Stimulated activated CD8-positive, alpha-beta memory T cell treated with anti-CD3 and anti-CD28 coated beads, Interleukin-15, amount 100 ng/mL, for 4 hours (primary cell): Measurements from ENCODE around the gene UBIAD1.
A peak's percentile ranks its signal among the peaks of the same experiment; 100 is the strongest.
"Not testable (repeated sequence)": the region's sequence is repeated elsewhere in the genome, so short reads cannot be mapped to it uniquely, and the experiment has no call there.

Experiments
- DNase-seq, 2 donors: peaks; one replicate each; pipeline ENCODE4 v3.0.0-alpha.2; 2020; ENCODE audit warnings: low read depth in 2 of 2

Gene UBIAD1

GRCh38 chr1:11272832-11273594 is at the start of gene UBIAD1:
TSS of gene UBIAD1 (plus strand) at chr1:11273198. CDS start at chr1:11273532, 334 bp downstream.
- peak; percentile 68 to 69 for DNase-seq

GRCh38 chr1:11227106-11228077 is 45.6 kb upstream of the UBIAD1 start:
- no peak for DNase-seq

GRCh38 chr1:11229203-11229602 is 43.8 kb upstream of the UBIAD1 start:
- no peak for DNase-seq

GRCh38 chr1:11233208-11233607 is 39.8 kb upstream of the UBIAD1 start:
- DNase-seq: no peak

GRCh38 chr1:11237356-11237755 is 35.6 kb upstream of the UBIAD1 start:
- no peak for DNase-seq

- no peak for DNase-seq
Measured at GRCh38 chr1:11238311-11238710, 34.7 kb upstream of the UBIAD1 start.

- DNase-seq: no peak
Measured at GRCh38 chr1:11245248-11245647, 27.8 kb upstream of the UBIAD1 start.

GRCh38 chr1:11245904-11246719 is 26.9 kb upstream of the UBIAD1 start:
- DNase-seq: no peak

GRCh38 chr1:11248169-11248568 is 24.8 kb upstream of the UBIAD1 start:
- DNase-seq: no peak

- DNase-seq: no peak
Measured at GRCh38 chr1:11252538-11252937, 20.5 kb upstream of the UBIAD1 start.

GRCh38 chr1:11253226-11253625 is 19.8 kb upstream of the UBIAD1 start:
- DNase-seq: no peak

- no peak for DNase-seq
Measured at GRCh38 chr1:11256299-11256698, 16.7 kb upstream of the UBIAD1 start.

- peak; percentile 91 to 97 for DNase-seq
Measured at GRCh38 chr1:11262171-11263049, 10.6 kb upstream of the UBIAD1 start, which contains the start of gene MTOR. TSS of gene MTOR (minus strand) at chr1:11262551. CDS start at chr1:11259409, 3,142 bp downstream.

- DNase-seq: no peak
Measured at GRCh38 chr1:11266268-11267074, 6.5 kb upstream of the UBIAD1 start.

GRCh38 chr1:11267350-11268337 is 5.4 kb upstream of the UBIAD1 start:
- DNase-seq: not testable (repeated sequence)

GRCh38 chr1:11272544-11272831 is 510 bp upstream of the UBIAD1 start:
- no peak for DNase-seq

GRCh38 chr1:11273595-11274234 is 717 bp downstream of the UBIAD1 start:
- DNase-seq: no peak

- DNase-seq: no peak
Measured at GRCh38 chr1:11279152-11279551, 6.2 kb downstream of the UBIAD1 start.
